Esophagus squamous epithelium (tissue), 4 donors: ENCODE results near the gene ZNF628.

Source experiments
- POLR2A ChIP-seq, 4 donors: fragments of 450-650 bp; IDR thresholded peaks; one replicate each; pipeline ENCODE4 v1.6.1; 2017; ENCODE audit warnings: antibody characterized with exemption in 4 of 4, mild to moderate bottlenecking in 4 of 4, moderate library complexity in 3 of 4
- TF ChIP-seq, protein P1 (sequence below), 6 experiments: fragments of 450-650 bp in 4 of 6; fragments of 200-600 bp in 2 of 6; sonication (generic) in 2 of 6; IDR thresholded peaks; one replicate each; pipeline ENCODE4 v1.5.1; 2016 to 2019; ENCODE audit warnings: antibody characterized with exemption in 6 of 6, mild to moderate bottlenecking in 4 of 6, moderate library complexity in 4 of 6

DNA sequence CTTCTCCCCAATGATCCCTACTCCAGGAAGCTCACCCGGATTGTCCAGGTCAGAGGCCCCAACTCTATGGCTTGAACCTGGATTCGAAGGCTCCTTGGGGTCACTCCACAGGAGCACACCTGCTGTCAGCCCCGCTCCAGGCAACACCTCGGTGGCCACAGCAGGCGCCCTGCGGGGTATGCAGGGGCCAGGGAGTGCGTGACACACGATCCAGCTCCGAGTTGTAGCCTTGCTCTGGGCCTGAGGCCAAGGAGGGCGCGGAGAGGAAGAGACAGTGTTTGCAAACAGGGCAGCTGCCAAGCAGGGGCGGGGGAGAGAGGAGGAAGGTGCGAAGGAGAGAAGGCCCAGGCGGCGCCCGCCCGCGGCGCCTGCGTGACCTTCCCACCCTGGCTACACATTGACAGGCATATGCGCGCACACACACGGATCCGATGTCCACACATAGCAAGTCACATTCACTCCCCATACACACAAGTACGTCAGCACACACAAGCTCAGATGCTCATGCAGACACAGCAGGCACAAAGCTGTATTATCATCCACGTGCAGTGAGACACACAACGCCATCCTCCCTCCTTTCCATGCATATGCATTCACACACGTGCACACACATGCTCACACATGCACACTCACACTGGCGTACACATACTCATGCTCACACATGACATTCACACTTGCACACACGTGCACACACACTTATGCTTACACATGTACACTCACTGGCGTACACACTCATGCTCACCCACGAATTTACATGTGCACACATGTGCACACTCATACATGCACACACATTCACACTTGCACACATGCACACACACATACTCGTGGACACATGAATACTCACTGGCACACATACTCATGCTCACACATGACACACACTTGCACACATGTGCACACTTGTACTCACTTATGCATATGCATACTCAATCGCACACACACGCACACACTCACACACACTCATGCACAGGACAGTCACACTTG is 50.1 kb downstream of the ZNF628 start:
- TF ChIP-seq, protein P1, sequence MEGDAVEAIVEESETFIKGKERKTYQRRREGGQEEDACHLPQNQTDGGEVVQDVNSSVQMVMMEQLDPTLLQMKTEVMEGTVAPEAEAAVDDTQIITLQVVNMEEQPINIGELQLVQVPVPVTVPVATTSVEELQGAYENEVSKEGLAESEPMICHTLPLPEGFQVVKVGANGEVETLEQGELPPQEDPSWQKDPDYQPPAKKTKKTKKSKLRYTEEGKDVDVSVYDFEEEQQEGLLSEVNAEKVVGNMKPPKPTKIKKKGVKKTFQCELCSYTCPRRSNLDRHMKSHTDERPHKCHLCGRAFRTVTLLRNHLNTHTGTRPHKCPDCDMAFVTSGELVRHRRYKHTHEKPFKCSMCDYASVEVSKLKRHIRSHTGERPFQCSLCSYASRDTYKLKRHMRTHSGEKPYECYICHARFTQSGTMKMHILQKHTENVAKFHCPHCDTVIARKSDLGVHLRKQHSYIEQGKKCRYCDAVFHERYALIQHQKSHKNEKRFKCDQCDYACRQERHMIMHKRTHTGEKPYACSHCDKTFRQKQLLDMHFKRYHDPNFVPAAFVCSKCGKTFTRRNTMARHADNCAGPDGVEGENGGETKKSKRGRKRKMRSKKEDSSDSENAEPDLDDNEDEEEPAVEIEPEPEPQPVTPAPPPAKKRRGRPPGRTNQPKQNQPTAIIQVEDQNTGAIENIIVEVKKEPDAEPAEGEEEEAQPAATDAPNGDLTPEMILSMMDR (IDR thresholded peaks at IDR 0.05), result no peak
- no peak for TF ChIP-seq POLR2A (IDR thresholded peaks at IDR 0.05)
